ENCODE measurements around the gene PSMB1. TPM values are rescaled to one million over a fixed set of nuclear protein-coding genes. Genes with fewer than 3 reads are reported as not detected.

PSMB1 gene
- total and polyA plus RNA-seq, 9 of the 15 experiments (the other 6 are each of a cell fraction or from before 2014, with no cell fraction given) = 447 to 2,953 (median 884) TPM

- TF ChIP-seq LCOR (CRISPR knock-in tag; IDR thresholded peaks at IDR 0.05) (peak; percentile 63; the same call in 1 of the 2 replicates), CTCF (IDR thresholded peaks at IDR 0.05 in 2 of 3, conservative IDR thresholded peaks at IDR 0.05 in 1 of 3; ENCODE audit: insufficient read depth in 2 of 3, low read depth in 1 of 3, low read length in 3 of 3) (peak in 1 of 3 experiments; percentile 15; a peak in 1 of 6 replicates), HBP1 (CRISPR knock-in tag; IDR thresholded peaks at IDR 0.05) (0 out of 2 replicates have a peak, but pooled peaks have one; percentile 59), FOXA3 (CRISPR knock-in tag; conservative IDR thresholded peaks at IDR 0.05 in 1 of 2, IDR thresholded peaks at IDR 0.05 in 1 of 2) (no peak), CREB1 (IDR thresholded peaks at IDR 0.05) (no peak), CREB1 (CRISPR knock-in tag; IDR thresholded peaks at IDR 0.05) (0 out of 2 replicates have a peak, but pooled peaks have one; percentile 29)
Observed at GRCh38 chr6:170583756-170584180, 30.7 kb upstream of the PSMB1 start (continued).

- Histone ChIP-seq H3K9me3 (replicated peaks; ENCODE audit: control insufficient read depth, insufficient read depth, low read depth, low read length) (no peaks in the 10 kb centered on the region), H3K27me3 (ENCODE audit: control insufficient read depth in 2 of 2, insufficient read depth in 2 of 2, low read length in 2 of 2) (no peaks in the 10 kb centered on the region), H3K9ac (ENCODE audit: insufficient read depth in 1 of 2, low read depth in 2 of 2, low read length in 2 of 2) (no peak overlapping the region), H3K27ac (ENCODE audit: extremely low read depth, low read depth, low read length) (no peak overlapping the region), H4K20me1 (replicated peaks; ENCODE audit: control insufficient read depth, insufficient read depth, low read length) (no peaks in the 10 kb centered on the region), H3K9me1 (ENCODE audit: control insufficient read depth, insufficient read depth, low read length) (no peaks in the 10 kb centered on the region), H3K36me3 (ENCODE audit: control insufficient read depth, insufficient read depth, low read length) (peaks cover 97% of the 10 kb centered on the region), H2AFZ (ENCODE audit: low read depth, low read length) (no peak overlapping the region), H3K4me3 (no peak overlapping the region), H3K4me1 (replicated peaks in 1 of 2; ENCODE audit: control insufficient read depth in 2 of 2, insufficient read depth in 2 of 2, low read length in 2 of 2) (peaks cover under 1 to 17% of the 10 kb centered on the region in 2 experiments; a peak in 4 of 5 replicates), H3K4me2 (ENCODE audit: insufficient read depth, low read length) (no peak overlapping the region), H3K79me2 (ENCODE audit: control insufficient read depth, insufficient read depth, low read length) (peaks cover 34% of the 10 kb centered on the region)
- ChIA-PET CTCF (ENCODE audit: low intra/inter-chr PET ratio) (no interaction called here), POLR2A (no interaction called here)
- ATAC-seq = no peak
- FAIRE-seq = no peak
- BruUV-seq (replicated peaks) = no TSS peak
- in situ Hi-C loops (cut with MboI) (no loop called here), intact Hi-C loops (cut with micrococcal nuclease) (no loop called here)
- peak; percentile 71; the same call in 1 of the 2 replicates for TF ChIP-seq CUX1 (CRISPR knock-in tag; IDR thresholded peaks at IDR 0.05)
- peak; percentile 47; the same call in 1 of the 2 replicates for TF ChIP-seq POLR2A (conservative IDR thresholded peaks at IDR 0.05)
- no peak for TF ChIP-seq CC2D1A (IDR thresholded peaks at IDR 0.05)
- no peak for DNase-seq (ENCODE audit: extremely low read depth in 1 of 4, low spot score in 3 of 4)
Observed at GRCh38 chr6:170578909-170579308, 25.8 kb upstream of the PSMB1 start.

Measured in K562 (cell line).